ENCODE data around the gene PTGDR2. TPM values are rescaled to one million over a fixed set of nuclear protein-coding genes. Genes with fewer than 3 reads are reported as not detected.

PTGDR2 gene
- total RNA-seq, 2 experiments from 2014 or later = 0.19 TPM; not detected in 1

- POLR2A ChIA-PET = interaction anchor here (0.8 to 2.3 kb wide), 2 partner anchors 10 to 12 kb away, joined by 3 to 7 read pairs; no protein-coding TSS in a partner anchor
- Histone ChIP-seq H3K4me3 (ENCODE audit: low read depth, low read length, poor library complexity, severe bottlenecking) (no peak overlapping the region), H3K9me2 (ENCODE audit: insufficient read depth, low read length) (no peaks in the 10 kb centered on the region), H3K9me3 (ENCODE audit: low read length) (no peaks in the 10 kb centered on the region), H3K27ac (ENCODE audit: low read depth, low read length, poor library complexity, severe bottlenecking) (no peak overlapping the region), H2AFZ (ENCODE audit: low read length) (no peak overlapping the region), H3K79me2 (ENCODE audit: insufficient read depth, low read depth, low read length) (no peaks in the 10 kb centered on the region), H3K4me2 (ENCODE audit: low read length) (no peak overlapping the region), H3K4me1 (ENCODE audit: insufficient read depth, low read length, poor library complexity, severe bottlenecking) (no peaks in the 10 kb centered on the region), H3K36me3 (ENCODE audit: insufficient read depth, low read length) (peaks cover 28% of the 10 kb centered on the region), H4K20me1 (ENCODE audit: insufficient read depth, low read length) (no peaks in the 10 kb centered on the region)
- TF ChIP-seq EZH2phosphoT487 (IDR thresholded peaks at IDR 0.05; ENCODE audit: borderline replicate concordance, low read depth, low read length) = no peak
- no peak for TF ChIP-seq CTCF (conservative IDR thresholded peaks at IDR 0.05; ENCODE audit: low read length)
- intact Hi-C loops (cut with micrococcal nuclease; ENCODE audit: unreplicated experiment) = no loop called here
- no TSS peak for BruUV-seq (replicated peaks)
- CTCF ChIA-PET (ENCODE audit: unreplicated experiment) = no interaction called here
- no peak for DNase-seq (ENCODE audit: low spot score)
Observed at GRCh38 chr11:60875366-60876167, 19.8 kb upstream of the PTGDR2 start.

GRCh38 chr11:60874421-60875365 lies 18.9 kb upstream of the PTGDR2 start:
- Histone ChIP-seq H3K79me2 (ENCODE audit: insufficient read depth, low read depth, low read length) (no peaks in the 10 kb centered on the region), H3K4me2 (ENCODE audit: low read length) (no peak overlapping the region), H3K4me3 (ENCODE audit: low read depth, low read length, poor library complexity, severe bottlenecking) (no peak overlapping the region), H3K9me3 (ENCODE audit: low read length) (no peaks in the 10 kb centered on the region), H3K36me3 (ENCODE audit: insufficient read depth, low read length) (peaks cover 20% of the 10 kb centered on the region; the same call in 1 of the 2 replicates), H3K9me2 (ENCODE audit: insufficient read depth, low read length) (no peaks in the 10 kb centered on the region), H4K20me1 (ENCODE audit: insufficient read depth, low read length) (no peaks in the 10 kb centered on the region), H3K27ac (ENCODE audit: low read depth, low read length, poor library complexity, severe bottlenecking) (no peak overlapping the region), H3K4me1 (ENCODE audit: insufficient read depth, low read length, poor library complexity, severe bottlenecking) (no peaks in the 10 kb centered on the region), H2AFZ (ENCODE audit: low read length) (no peak overlapping the region)
- CTCF ChIA-PET (ENCODE audit: unreplicated experiment) = no interaction called here
- POLR2A ChIA-PET = interaction anchor here (2.3 kb wide), 1 partner anchor 13 kb away, joined by 7 read pairs; no protein-coding TSS in a partner anchor
- TF ChIP-seq EZH2phosphoT487 (IDR thresholded peaks at IDR 0.05; ENCODE audit: borderline replicate concordance, low read depth, low read length) (no peak), CTCF (conservative IDR thresholded peaks at IDR 0.05; ENCODE audit: low read length) (no peak)
- DNase-seq (ENCODE audit: low spot score) = no peak
- no TSS peak for BruUV-seq (replicated peaks)
- intact Hi-C loops (cut with micrococcal nuclease; ENCODE audit: unreplicated experiment) = no loop called here
